CD14-positive monocyte (primary cell): Measurements from ENCODE around the gene FGFRL1. TPM values are rescaled to one million over a fixed set of nuclear protein-coding genes. Genes with fewer than 3 reads are reported as not detected.

Experiments
- DNase-seq, 3 donors: peaks; one replicate each; pipeline ENCODE4 v3.0.0-alpha.2; 2011 to 2022
- H2AFZ ChIP-seq: 2 replicates; pipeline ENCODE4 v1.6.0; 2012; ENCODE audit warnings: mild to moderate bottlenecking, low read depth, low read length, inconsistent platforms; ENCODE audit not compliant: insufficient read depth, poor library complexity, severe bottlenecking
- H3K27ac ChIP-seq, 2 donors: 1 replicate in 1 of 2; 2 replicates in 1 of 2; pipeline ENCODE4 v1.5.1; 2012 to 2013; ENCODE audit warnings: low read length in 2 of 2, control low read depth in 1 of 2, inconsistent platforms in 1 of 2, low read depth in 1 of 2, mild to moderate bottlenecking in 1 of 2
- H3K27me3 ChIP-seq, 2 donors: one replicate each; pipeline versions ENCODE4 v1.6.0 to v1.6.1; 2011 to 2013; ENCODE audit warnings: low read length in 2 of 2; ENCODE audit not compliant: control insufficient read depth in 2 of 2, insufficient read depth in 2 of 2
- H3K36me3 ChIP-seq, 2 donors: replicated peaks in 1 of 2; 1 replicate in 1 of 2; 2 replicates in 1 of 2; pipeline versions ENCODE4 v1.5.1 to v1.6.1; 2012 to 2013; ENCODE audit warnings: low read length in 2 of 2, control low read depth in 1 of 2, inconsistent platforms in 1 of 2, mild to moderate bottlenecking in 1 of 2; ENCODE audit not compliant: insufficient read depth in 2 of 2, control insufficient read depth in 1 of 2
- H3K4me1 ChIP-seq, 2 donors: 1 replicate in 1 of 2; 2 replicates in 1 of 2; pipeline versions ENCODE4 v1.5.1 to v1.6.1; 2012 to 2013; ENCODE audit warnings: low read length in 2 of 2, control low read depth in 1 of 2, inconsistent platforms in 1 of 2, mild to moderate bottlenecking in 1 of 2, moderate library complexity in 1 of 2; ENCODE audit not compliant: insufficient read depth in 2 of 2, control insufficient read depth in 1 of 2
- H3K4me2 ChIP-seq: replicated peaks from 2 replicates; pipeline ENCODE3; 2012; ENCODE audit warnings: low read length, moderate library complexity, mild to moderate bottlenecking; ENCODE audit not compliant: poor library complexity, severe bottlenecking; ENCODE audit errors: extremely low read depth
- H3K4me3 ChIP-seq, 3 experiments: fragments of 200-600 bp in 1 of 3; sonication (generic) in 1 of 3; replicated peaks in 1 of 3; 1 replicate in 2 of 3; 2 replicates in 1 of 3; pipeline ENCODE4 v1.5.1; 2011 to 2013; ENCODE audit warnings: low read length in 3 of 3, mild to moderate bottlenecking in 3 of 3, control low read depth in 2 of 3, low read depth in 2 of 3, inconsistent platforms in 1 of 3, moderate library complexity in 1 of 3
- H3K79me2 ChIP-seq: 2 replicates; pipeline ENCODE4 v1.6.0; 2012; ENCODE audit warnings: mild to moderate bottlenecking, control low read depth, inconsistent platforms, low read length, moderate library complexity; ENCODE audit not compliant: insufficient read depth
- H3K9ac ChIP-seq: 2 replicates; pipeline ENCODE4 v1.6.0; 2017; ENCODE audit warnings: low read length, mild to moderate bottlenecking; ENCODE audit not compliant: insufficient read depth, poor library complexity, severe bottlenecking
- H3K9me3 ChIP-seq, 2 donors: replicated peaks in 1 of 2; 1 replicate in 1 of 2; 2 replicates in 1 of 2; pipeline versions ENCODE4 v1.5.1 to v1.6.1; 2012 to 2013; ENCODE audit warnings: low read length in 2 of 2, control low read depth in 1 of 2; ENCODE audit not compliant: control insufficient read depth in 1 of 2, insufficient read depth in 1 of 2
- H4K20me1 ChIP-seq: 2 replicates; pipeline ENCODE4 v1.6.0; 2012; ENCODE audit warnings: mild to moderate bottlenecking, low read length, control low read depth, moderate library complexity; ENCODE audit not compliant: insufficient read depth
- H3K27ac Mint-ChIP-seq, 7 donors: one replicate each; pipeline ENCODE4 v1.8.0; 2020; ENCODE audit warnings: mild to moderate bottlenecking in 7 of 7, mixed read lengths in 7 of 7, moderate library complexity in 6 of 7, inconsistent platforms in 2 of 7
- H3K27me3 Mint-ChIP-seq, 3 donors: one replicate each; pipeline ENCODE4 v1.8.0; 2021 to 2022; ENCODE audit warnings: low read depth in 3 of 3, mild to moderate bottlenecking in 3 of 3, mixed read lengths in 3 of 3, moderate library complexity in 3 of 3, inconsistent platforms in 1 of 3
- H3K36me3 Mint-ChIP-seq, 2 donors: one replicate each; pipeline ENCODE4 v1.8.0; 2020; ENCODE audit warnings: mixed read lengths in 2 of 2, inconsistent platforms in 1 of 2, mild to moderate bottlenecking in 1 of 2
- H3K4me1 Mint-ChIP-seq: one replicate; pipeline ENCODE4 v1.8.0; 2020; ENCODE audit warnings: mild to moderate bottlenecking, mixed read lengths
- H3K4me3 Mint-ChIP-seq, 2 donors: one replicate each; pipeline ENCODE4 v1.8.0; 2020; ENCODE audit warnings: mild to moderate bottlenecking in 2 of 2, mixed read lengths in 2 of 2, moderate library complexity in 1 of 2
- H3K9me3 Mint-ChIP-seq, 7 donors: one replicate each; pipeline ENCODE4 v1.8.0; 2020 to 2022; ENCODE audit warnings: mixed read lengths in 7 of 7, mild to moderate bottlenecking in 6 of 7, moderate library complexity in 6 of 7, inconsistent platforms in 2 of 7
- WGBS: methylation state at CpG from one replicate; pipeline ENCODE4 v1.1.5; 2013; ENCODE audit warnings: missing lambda C conversion rate; ENCODE audit not compliant: insufficient coverage; 5-methylcytosine and 5-hydroxymethylcytosine counted together
- intact Hi-C, 2 donors: fragments of 100-400 bp; cut with micrococcal nuclease; formaldehyde crosslinking; loops; one replicate each; pipeline versions ENCODE4 v1.15.0 to v1.15.1; 2023
- polyA plus RNA-seq, 3 donors: library from polyadenylated mRNA; depleted of rRNA in 1 of 3; unstranded in 2 of 3; stranded (reverse) in 1 of 3; fragments of 300-500 nt in 2 of 3; fragments of >200 nt in 1 of 3; fragmentation: Illumina TruSeq in 2 of 3; gene quantifications; 1 replicate in 2 of 3; 2 replicates in 1 of 3; pipeline ENCODE4 v1.2.3, GENCODE V29; 2012 to 2021
- TF ChIP-seq, protein P1 (sequence below): fragments of 200-600 bp; IDR thresholded peaks from one replicate; pipeline ENCODE4 v1.8.0; 2022; ENCODE audit warnings: antibody characterized with exemption, mild to moderate bottlenecking

Gene FGFRL1
- polyA plus RNA-seq, 3 donors: 0.17 to 77.7 (median 0.28) TPM

DNA sequence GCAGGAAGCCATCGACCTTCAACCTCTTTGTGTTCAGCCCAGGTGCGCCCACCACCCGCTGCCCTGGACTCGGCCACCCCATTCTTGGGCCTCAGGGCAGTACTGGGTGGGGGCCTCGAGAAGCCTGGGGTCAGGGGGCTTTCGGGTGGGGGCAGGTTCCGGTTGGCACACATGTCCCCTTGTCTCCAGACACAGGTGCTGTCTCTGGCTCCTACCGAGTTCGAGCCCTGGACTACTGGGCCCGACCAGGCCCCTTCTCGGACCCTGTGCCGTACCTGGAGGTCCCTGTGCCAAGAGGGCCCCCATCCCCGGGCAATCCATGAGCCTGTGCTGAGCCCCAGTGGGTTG is 7.4 kb upstream of the FGFRL1 start:
- Mint-ChIP-seq H3K4me3 (peak overlapping the region in 1 of 2 donors; percentile 51), H3K36me3 (peaks cover 0 to 2% of the 10 kb centered on the region in 2 donors), H3K9me3 (peaks cover 6 to 33% (median 15%) of the 10 kb centered on the region in 7 donors), H3K27ac (no peak overlapping the region), H3K4me1 (peaks cover 9% of the 10 kb centered on the region), H3K27me3 (peaks cover 67 to 90% (median 71%) of the 10 kb centered on the region in 3 donors)
- TF ChIP-seq, protein P1, sequence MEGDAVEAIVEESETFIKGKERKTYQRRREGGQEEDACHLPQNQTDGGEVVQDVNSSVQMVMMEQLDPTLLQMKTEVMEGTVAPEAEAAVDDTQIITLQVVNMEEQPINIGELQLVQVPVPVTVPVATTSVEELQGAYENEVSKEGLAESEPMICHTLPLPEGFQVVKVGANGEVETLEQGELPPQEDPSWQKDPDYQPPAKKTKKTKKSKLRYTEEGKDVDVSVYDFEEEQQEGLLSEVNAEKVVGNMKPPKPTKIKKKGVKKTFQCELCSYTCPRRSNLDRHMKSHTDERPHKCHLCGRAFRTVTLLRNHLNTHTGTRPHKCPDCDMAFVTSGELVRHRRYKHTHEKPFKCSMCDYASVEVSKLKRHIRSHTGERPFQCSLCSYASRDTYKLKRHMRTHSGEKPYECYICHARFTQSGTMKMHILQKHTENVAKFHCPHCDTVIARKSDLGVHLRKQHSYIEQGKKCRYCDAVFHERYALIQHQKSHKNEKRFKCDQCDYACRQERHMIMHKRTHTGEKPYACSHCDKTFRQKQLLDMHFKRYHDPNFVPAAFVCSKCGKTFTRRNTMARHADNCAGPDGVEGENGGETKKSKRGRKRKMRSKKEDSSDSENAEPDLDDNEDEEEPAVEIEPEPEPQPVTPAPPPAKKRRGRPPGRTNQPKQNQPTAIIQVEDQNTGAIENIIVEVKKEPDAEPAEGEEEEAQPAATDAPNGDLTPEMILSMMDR: no peak
- Histone ChIP-seq H4K20me1 (peaks cover 11% of the 10 kb centered on the region), H3K9me3 (peaks cover 0 to 9% of the 10 kb centered on the region in 2 donors), H3K27me3 (peaks cover 14 to 83% of the 10 kb centered on the region in 2 donors), H3K79me2 (no peaks in the 10 kb centered on the region), H3K4me3 (no peak overlapping the region), H3K9ac (no peak overlapping the region), H3K36me3 (no peaks in the 10 kb centered on the region), H3K4me2 (no peak overlapping the region), H2AFZ (no peak overlapping the region), H3K4me1 (peaks cover 11 to 19% of the 10 kb centered on the region in 2 donors), H3K27ac (no peak overlapping the region)
- WGBS: 98% methylated on average over 13 of the region's 13 CpGs
- DNase-seq: no peak
- intact Hi-C loops: loop anchor here (10.0 kb wide), 1 partner anchor 581 kb away; no protein-coding TSS in a partner anchor

DNA sequence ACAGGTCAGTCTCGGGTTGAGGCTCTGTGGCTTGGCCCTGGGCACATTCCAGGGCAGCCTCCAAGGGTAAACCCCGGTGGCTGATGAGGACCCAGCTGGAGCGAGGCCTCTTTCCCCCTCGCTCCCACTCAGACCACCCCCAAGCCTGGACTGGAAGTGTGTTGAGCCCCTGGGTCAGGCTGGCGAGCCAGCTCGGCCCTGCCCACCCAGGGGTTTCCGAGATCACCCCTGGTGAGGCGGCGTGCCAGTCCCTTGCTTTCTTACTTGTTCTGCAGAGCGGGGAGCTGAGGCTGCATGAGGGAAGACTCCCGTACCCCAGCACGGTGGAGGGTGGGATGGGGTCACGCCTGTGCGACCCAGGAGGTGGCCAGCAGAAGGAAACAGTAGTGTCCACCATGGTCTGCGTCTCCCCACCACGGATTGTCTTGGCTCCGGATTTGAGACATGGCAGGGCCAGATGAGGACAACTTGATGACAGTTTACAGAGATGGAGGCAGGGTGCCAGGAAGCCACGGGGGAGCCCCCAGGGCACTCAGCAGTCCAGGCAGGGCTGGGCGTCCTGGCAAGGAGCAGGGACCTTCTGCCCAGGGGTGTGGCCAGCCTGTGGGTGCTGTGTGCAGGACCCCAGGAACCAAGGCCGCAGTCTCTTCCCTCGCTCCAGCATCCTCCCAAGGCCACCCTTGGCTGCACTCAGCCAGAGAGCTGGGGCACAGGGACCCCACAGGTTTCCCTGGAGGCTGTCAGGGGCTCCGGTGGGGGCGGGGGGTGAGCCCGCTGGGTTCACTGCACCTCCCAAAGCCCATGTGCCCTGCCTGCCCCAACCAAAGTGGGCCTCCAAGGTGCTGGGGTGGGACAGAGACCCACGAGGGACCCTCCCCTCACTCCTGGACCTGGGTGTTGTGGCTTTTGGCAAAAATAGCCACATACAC is 6.6 kb upstream of the FGFRL1 start:
- Histone ChIP-seq H3K4me3 (no peak overlapping the region), H3K36me3 (no peaks in the 10 kb centered on the region), H2AFZ (no peak overlapping the region), H3K9ac (no peak overlapping the region), H3K79me2 (no peaks in the 10 kb centered on the region), H3K4me1 (peaks cover 13 to 23% of the 10 kb centered on the region in 2 donors), H3K27ac (no peak overlapping the region), H3K4me2 (no peak overlapping the region), H3K9me3 (peaks cover 0 to 9% of the 10 kb centered on the region in 2 donors), H3K27me3 (peaks cover 14 to 79% of the 10 kb centered on the region in 2 donors), H4K20me1 (peaks cover 11% of the 10 kb centered on the region)
- TF ChIP-seq, protein P1: no peak
- no peak for DNase-seq
- WGBS: 89% methylated on average over 21 of the region's 25 CpGs
- peaks cover 11% of the 10 kb centered on the region for H3K4me1 Mint-ChIP-seq
- H3K27ac Mint-ChIP-seq: peak overlapping the region in 1 of 7 donors; percentile 71
- H3K4me3 Mint-ChIP-seq: peak overlapping the region in 1 of 2 donors; percentile 62
- H3K9me3 Mint-ChIP-seq: peaks cover 6 to 33% (median 15%) of the 10 kb centered on the region in 7 donors
- intact Hi-C loops: loop anchor here (5.0 to 10.0 kb wide), 3 partner anchors 33 to 580 kb away; partner anchors contain the start of genes DGKQ (in 1 of the 2) and UVSSA (in 1 of the 2)
- H3K27me3 Mint-ChIP-seq: peaks cover 63 to 88% (median 66%) of the 10 kb centered on the region in 3 donors
- H3K36me3 Mint-ChIP-seq: peaks cover 0 to 2% of the 10 kb centered on the region in 2 donors
